ENCODE results near the gene CDH23.

- TF ChIP-seq POLR2AphosphoS5 (IDR thresholded peaks at IDR 0.05; ENCODE audit: low read depth, low read length) (no peak), SIN3A (IDR thresholded peaks at IDR 0.05; ENCODE audit: borderline replicate concordance, insufficient read depth, low read length) (no peak), TAF1 (IDR thresholded peaks at IDR 0.05; ENCODE audit: borderline replicate concordance, insufficient read depth, low read length) (no peak), FOXP2 (optimal IDR thresholded peaks at IDR 0.05; ENCODE audit: borderline replicate concordance, extremely low read depth, extremely low read length, insufficient read depth) (no peak)
- TF ChIP-seq, protein P1, sequence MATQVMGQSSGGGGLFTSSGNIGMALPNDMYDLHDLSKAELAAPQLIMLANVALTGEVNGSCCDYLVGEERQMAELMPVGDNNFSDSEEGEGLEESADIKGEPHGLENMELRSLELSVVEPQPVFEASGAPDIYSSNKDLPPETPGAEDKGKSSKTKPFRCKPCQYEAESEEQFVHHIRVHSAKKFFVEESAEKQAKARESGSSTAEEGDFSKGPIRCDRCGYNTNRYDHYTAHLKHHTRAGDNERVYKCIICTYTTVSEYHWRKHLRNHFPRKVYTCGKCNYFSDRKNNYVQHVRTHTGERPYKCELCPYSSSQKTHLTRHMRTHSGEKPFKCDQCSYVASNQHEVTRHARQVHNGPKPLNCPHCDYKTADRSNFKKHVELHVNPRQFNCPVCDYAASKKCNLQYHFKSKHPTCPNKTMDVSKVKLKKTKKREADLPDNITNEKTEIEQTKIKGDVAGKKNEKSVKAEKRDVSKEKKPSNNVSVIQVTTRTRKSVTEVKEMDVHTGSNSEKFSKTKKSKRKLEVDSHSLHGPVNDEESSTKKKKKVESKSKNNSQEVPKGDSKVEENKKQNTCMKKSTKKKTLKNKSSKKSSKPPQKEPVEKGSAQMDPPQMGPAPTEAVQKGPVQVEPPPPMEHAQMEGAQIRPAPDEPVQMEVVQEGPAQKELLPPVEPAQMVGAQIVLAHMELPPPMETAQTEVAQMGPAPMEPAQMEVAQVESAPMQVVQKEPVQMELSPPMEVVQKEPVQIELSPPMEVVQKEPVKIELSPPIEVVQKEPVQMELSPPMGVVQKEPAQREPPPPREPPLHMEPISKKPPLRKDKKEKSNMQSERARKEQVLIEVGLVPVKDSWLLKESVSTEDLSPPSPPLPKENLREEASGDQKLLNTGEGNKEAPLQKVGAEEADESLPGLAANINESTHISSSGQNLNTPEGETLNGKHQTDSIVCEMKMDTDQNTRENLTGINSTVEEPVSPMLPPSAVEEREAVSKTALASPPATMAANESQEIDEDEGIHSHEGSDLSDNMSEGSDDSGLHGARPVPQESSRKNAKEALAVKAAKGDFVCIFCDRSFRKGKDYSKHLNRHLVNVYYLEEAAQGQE (IDR thresholded peaks at IDR 0.05; ENCODE audit: insufficient read depth in 1 of 2, low read depth in 2 of 2, low read length in 2 of 2): no peak
Measured at GRCh38 chr10:71466330-71466729, 69.6 kb downstream of the CDH23 start.
